ENCODE results near the gene RBM47.
"Not testable (repeated sequence)": the region's sequence is repeated elsewhere in the genome, so short reads cannot be mapped to it uniquely, and the experiment has no call there.

RBM47 gene

GRCh38 chr4:40629401-40630334 lies at the start of gene RBM47:
TSS of gene RBM47 (minus strand) at chr4:40629864. CDS start at chr4:40438893, 190,971 bp downstream.
- DNase-seq: peak; percentile 35 to 60

GRCh38 chr4:40678421-40678820 lies 48.8 kb upstream of the RBM47 start:
- no peak for DNase-seq

- no peak for DNase-seq
Observed at GRCh38 chr4:40675166-40675565, 45.5 kb upstream of the RBM47 start.

GRCh38 chr4:40672528-40673522 lies 43.2 kb upstream of the RBM47 start:
- peak; percentile 44 to 56 for DNase-seq

- peak; percentile 23 to 39 for DNase-seq
Observed at GRCh38 chr4:40669504-40669903, 39.8 kb upstream of the RBM47 start.

GRCh38 chr4:40665842-40666241 lies 36.2 kb upstream of the RBM47 start:
- no peak for DNase-seq

- DNase-seq: peak; percentile 40 to 54
Observed at GRCh38 chr4:40662962-40663604, 33.4 kb upstream of the RBM47 start.

- no peak for DNase-seq
Observed at GRCh38 chr4:40661803-40662202, 32.1 kb upstream of the RBM47 start.

GRCh38 chr4:40656201-40656863 lies 26.7 kb upstream of the RBM47 start:
- DNase-seq: no peak

GRCh38 chr4:40651280-40651679 lies 21.6 kb upstream of the RBM47 start:
- no peak for DNase-seq

- DNase-seq: no peak
Observed at GRCh38 chr4:40649321-40649720, 19.7 kb upstream of the RBM47 start.

GRCh38 chr4:40648742-40649281 lies 19.1 kb upstream of the RBM47 start:
- no peak for DNase-seq

- no peak for DNase-seq
Observed at GRCh38 chr4:40648131-40648530, 18.5 kb upstream of the RBM47 start.

- DNase-seq: no peak
Observed at GRCh38 chr4:40645586-40645985, 15.9 kb upstream of the RBM47 start.

- DNase-seq: no peak
Observed at GRCh38 chr4:40632080-40632479, 2.4 kb upstream of the RBM47 start.

- no peak for DNase-seq
Observed at GRCh38 chr4:40630335-40631021, 814 bp upstream of the RBM47 start.

GRCh38 chr4:40628888-40629287 lies 776 bp downstream of the RBM47 start:
- DNase-seq: no peak

GRCh38 chr4:40628407-40628806 lies 1.3 kb downstream of the RBM47 start:
- not testable (repeated sequence) for DNase-seq

- DNase-seq: no peak
Observed at GRCh38 chr4:40627540-40627939, 2.1 kb downstream of the RBM47 start.

- DNase-seq: peak in 1 of 2 donors; percentile 10
Observed at GRCh38 chr4:40626183-40626990, 3.3 kb downstream of the RBM47 start.

Measured in stimulated activated CD4-positive, alpha-beta T cell treated with anti-CD3 and anti-CD28 coated beads, Interleukin-2, amount 100 ng/mL, for 24 hours (primary cell).